GM18505 (cell line): ENCODE data around the gene POLE.

Experiments used
- ATAC-seq: cut with Tn5 transposase; IDR thresholded peaks from one replicate; pipeline ENCODE4 v1.9.1; 2021; ENCODE audit not compliant: unreplicated experiment
- POLR2A ChIP-seq: IDR thresholded peaks from 4 replicates; pipeline ENCODE4 v1.6.1; 2011; ENCODE audit warnings: borderline replicate concordance; ENCODE audit not compliant: insufficient read depth, insufficient read length; ENCODE audit errors: extremely low read depth

Gene POLE

DNA sequence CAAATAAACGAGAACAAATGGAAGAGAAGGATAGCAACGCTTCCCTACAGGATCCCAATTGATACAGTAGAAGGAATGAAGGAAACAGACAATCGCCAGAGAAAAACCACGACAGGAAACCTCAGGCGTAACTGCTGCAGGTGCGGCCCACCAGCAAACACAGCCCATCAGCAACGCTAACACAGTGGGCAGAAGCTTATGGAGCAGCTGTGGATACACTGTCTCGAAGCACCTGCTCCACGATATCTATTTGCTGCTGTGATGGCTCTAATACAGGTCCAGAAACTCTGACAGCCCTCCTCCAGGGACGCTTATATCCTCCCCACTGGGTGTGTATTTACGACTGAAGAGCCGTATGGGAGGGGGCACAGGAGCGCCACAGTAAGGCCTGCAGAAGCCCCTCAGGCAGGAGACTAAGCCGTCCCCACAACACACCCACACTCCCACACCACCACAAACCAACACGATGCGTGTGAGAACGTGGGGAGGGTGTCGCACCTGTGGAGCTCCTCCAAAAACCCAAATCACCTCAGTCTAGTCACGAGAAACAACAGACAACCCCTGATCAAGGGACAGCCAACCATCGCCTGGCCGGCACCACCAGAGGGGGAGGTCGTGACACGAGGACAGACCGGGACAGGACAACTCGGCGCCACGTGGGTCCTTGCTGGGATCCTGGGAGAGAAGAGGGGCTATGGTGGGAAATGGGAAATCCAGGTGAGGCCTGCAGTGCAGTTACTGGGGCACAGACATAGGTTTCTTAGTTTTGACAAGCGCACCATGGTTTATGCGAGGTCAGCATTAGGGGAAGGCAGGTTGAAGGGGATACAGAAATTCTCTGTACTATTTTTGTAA lies 24.0 kb downstream of the POLE start:
- TF ChIP-seq POLR2A = no peak
- no peak for ATAC-seq

DNA sequence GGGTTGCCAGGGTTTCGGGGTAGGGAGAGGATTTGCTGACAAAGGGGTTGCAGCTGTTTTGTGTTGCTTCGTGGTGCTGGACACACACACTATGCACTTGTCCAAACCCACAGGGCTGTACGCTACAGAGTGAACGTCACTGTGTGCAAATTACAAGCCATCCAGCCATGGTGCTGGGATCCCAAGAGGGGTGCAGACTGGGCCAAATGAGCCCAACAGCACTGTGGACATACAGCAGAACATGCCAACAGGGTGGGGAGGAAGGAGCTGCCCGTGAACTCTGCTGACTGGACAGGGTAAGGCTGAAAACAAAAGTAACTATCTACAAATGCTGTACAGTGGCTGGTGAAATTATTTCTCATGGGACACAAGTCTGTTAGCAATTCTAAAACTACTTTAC lies 25.2 kb downstream of the POLE start:
- no peak for TF ChIP-seq POLR2A
- no peak for ATAC-seq

GRCh38 chr12:132660996-132661395 lies 26.1 kb downstream of the POLE start:
- TF ChIP-seq POLR2A = no peak
- no peak for ATAC-seq

DNA sequence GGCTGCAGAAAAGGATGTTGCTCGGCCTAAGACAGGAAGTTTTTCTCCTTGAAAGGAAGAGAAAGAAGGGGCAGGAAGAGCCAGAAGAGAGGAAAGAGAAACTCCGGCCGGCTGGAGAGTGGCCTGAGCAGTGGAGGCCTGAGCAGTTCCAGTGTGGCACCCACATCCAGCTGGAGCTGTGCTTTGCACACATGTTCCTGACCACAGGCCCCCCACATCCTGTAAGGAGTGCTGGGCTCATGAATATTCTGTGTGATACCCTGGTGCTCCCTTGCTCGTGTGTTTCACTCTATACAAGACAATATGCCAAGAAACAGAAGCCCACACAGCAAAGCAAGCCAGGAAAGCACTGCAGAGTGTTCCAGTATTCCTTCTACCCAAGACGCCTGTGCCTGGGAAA lies 27.1 kb downstream of the POLE start:
- no peak for ATAC-seq
- no peak for TF ChIP-seq POLR2A

GRCh38 chr12:132659146-132659545 lies 28.0 kb downstream of the POLE start:
- ATAC-seq = no peak
- no peak for TF ChIP-seq POLR2A

DNA sequence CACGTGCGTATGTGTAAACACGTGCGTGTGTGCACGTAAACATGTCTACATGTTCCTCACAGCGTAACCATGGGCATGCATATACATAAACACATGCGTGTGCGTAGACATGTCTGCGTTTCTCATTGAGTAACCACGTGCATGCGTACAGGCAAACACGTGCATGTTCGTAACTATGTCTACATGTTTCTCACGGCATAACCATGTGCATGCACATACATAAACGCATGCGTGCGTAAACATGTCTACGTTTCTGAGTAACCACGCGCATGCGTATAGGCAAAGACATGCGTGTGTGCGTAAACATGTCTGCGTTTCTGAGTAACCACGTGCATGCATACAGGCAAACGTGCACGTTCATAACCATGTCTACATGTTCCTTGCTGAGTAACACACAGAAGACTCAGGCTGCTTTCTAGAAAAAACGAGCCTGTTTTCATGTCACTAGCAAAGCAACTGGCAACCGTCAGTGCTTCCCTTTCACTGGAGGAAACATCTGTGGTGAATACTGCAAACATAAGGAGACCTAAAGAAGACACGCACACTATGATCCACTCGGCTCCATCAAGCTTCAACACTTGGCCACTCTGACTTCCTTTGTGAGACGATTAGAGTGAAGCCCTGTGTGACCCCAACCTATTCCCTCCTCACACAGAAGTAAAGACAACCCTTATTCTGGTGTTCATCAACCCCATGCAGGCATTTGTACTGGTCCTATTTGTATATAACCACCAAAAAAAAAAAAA lies 28.8 kb downstream of the POLE start:
- no peak for TF ChIP-seq POLR2A

DNA sequence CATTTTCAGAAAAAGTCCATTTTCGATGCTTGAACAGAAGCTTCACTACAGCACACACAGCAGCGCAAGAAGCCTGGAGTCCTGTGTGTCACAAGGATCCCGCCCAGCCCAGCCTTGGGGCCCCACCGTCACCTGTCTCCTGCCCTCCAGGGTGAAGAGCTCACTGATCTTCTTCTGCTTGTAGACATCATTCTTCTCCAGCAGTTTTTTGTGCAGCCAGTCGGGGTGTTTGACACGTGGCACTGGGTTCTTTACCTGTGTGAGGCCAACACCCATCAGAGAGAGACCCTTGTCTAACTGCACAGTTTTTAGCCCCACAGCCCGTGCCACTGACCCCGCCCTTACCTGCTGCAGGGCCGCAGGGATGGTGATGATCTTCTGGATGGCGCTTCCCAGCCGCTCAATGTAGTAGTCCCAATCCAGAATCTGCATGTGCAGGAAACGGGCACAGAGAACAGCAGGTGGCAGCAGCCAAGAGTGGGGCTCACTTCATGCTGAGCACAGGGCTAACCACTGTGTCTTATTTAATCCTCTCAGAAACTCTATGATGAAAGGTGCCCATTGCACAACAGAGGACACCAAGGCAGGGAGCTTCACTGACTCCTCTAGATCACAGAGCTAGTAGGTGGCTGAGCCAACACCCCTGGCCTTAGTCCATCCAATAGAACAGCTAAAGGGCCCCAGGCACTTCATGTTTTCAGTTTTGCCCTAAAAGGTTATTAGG lies 30.0 kb downstream of the POLE start:
- ATAC-seq = no peak
- TF ChIP-seq POLR2A = no peak

More for the DNA sequence above, 28.8 kb downstream of the POLE start:
- ATAC-seq = no peak

DNA sequence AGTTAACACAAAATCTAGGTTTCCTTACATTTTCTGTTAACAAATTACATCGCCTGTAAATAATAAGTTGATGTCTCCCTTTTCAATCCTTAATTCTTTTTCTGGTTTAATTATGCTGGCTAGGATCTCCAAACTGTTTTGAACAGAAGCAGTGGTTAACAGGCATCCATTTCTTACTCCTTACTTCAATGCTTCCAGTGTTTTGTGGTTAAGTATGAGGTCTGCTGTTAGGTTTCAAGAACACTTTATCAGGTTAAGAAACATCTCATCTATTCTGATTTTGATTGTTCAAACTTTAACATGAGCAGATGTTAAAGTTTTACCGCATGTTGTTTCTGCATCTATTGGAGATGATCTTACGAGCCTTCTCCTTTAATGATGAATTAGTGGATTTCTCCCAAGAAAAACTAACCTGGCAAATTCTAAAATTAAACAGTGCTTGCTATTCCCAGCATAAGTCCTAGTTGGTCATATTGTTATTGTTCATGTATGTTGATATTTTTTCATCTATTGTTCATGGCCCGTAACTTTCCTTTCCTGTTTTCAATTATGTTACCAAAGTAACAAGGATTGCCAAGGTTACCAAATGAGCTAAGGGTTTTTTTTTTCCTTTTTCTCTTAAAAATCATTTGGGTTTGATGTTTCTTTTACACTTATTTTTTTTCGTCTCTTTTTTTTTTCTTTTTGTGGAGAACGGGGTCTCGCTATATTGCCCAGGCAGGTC lies 33.4 kb downstream of the POLE start:
- no peak for ATAC-seq
- no peak for TF ChIP-seq POLR2A

DNA sequence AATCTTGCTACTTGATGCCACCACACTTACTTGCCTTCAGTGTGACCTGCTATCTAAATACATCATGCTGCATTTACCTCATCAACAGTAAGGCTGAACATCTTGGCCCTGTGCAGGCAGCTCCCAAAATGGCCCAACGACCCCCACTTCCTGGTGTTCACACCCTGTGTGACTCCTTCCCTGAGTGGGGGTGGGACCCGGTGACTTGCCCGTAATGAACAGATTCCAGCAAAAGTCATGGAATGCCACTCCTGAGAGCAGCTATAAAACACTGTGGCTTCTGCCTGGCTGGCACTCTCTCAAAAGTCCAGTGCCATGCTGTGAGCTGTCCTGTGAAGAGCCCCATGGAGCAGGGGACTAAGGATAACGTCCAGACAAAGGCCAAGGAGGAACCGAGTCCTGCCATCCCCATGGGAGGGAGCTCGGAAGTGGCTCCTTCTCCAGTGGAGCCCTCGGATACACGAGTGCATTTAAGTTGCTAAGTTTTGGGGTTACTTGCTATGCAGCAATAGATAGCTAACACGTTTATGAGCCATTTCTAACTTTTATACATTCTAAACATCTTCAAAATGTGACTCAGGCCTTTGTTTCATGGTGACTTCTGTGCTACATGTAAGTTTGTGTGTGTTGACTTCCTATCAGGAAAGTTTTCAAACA lies 35.6 kb downstream of the POLE start:
- ATAC-seq = no peak
- TF ChIP-seq POLR2A = no peak

- no peak for ATAC-seq
- TF ChIP-seq POLR2A = no peak
Observed at GRCh38 chr12:132649226-132649945, 37.8 kb downstream of the POLE start.

GRCh38 chr12:132648616-132649225 lies 38.4 kb downstream of the POLE start:
- no peak for TF ChIP-seq POLR2A
- no peak for ATAC-seq

DNA sequence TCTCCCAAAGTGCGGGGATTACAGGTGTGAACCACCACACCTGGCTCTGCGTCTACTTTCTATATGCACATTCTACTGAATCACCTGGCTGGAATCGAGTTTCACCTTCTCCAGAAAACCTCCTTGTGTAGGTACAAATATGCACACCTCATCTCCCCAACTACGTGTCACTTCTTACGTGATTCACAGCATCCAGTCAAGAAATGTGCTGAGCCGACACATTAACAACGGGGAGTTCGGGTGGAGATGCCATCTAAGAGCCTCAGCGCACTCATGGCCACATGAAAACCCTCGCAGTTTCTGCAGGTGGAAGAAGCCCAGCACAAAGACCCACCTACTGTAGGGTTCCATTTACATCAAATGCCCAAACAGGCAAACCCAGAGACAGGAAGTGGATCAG lies 39.3 kb downstream of the POLE start:
- TF ChIP-seq POLR2A = no peak
- no peak for ATAC-seq

DNA sequence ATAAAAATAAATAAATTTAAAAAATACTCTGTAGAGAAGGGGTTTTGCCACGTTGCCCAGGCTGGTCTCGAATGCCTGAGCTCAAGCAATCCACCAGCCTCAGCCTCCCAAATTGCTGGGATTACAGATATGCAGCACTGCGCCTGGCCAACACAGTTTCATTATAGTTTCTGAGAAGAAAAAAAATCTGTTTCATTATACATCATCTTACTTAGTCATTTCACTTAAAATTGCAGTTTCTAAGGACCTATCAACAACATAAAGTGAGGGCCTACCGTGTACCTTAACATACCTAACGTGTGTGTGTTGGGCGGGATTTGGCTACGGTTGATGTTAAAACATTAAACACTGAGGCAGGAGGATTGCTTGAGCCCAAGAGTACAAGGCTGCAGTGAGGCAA lies 40.3 kb downstream of the POLE start:
- ATAC-seq = no peak
- no peak for TF ChIP-seq POLR2A
